C1 segment of cervical spinal cord (tissue), 14 donors: Measurements from ENCODE around the gene CFAP161.
"Not testable (repeated sequence)": the region's sequence is repeated elsewhere in the genome, so short reads cannot be mapped to it uniquely, and the experiment has no call there.

ENCODE experiments used
- DNase-seq, 14 donors: peaks; one replicate each; lab custom pipeline; 2025; lab: John Stamatoyannopoulos, UW

Gene CFAP161

DNA sequence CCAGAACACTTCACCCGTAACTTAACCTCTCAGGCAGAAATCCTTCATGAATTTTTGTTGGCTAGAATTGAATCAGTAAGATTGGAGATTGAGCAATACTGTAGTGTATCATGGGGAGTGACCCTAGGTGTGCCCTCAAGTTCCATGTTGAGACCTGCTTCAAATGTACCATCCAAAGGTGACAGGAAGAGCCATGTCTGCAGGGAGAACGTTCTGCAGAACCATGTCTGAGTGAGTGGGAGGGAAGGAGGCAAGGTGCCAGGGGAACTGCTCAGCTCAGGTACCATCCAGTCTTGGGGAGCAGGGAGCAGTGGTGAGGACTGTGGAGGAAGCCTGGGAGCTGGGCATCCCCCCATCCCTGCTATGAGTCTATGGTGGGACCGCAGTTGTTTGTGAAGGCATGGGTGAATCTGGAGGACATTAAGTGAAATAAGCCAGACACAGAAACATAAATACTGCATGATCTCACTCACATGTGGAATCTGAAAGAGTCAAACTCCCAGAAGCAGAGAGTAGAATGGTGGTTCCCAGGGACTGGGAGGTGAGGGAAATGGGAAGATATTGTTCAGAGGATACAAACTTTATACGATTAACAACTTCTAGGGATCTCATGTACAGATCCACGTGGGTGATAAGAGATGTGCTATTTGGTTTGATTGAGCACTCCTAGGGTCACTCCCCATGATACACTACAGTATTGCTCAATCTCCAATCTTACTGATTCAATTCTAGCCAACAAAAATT, 23.3 kb downstream of the CFAP161 start:
- no peak for DNase-seq

- DNase-seq, result no peak
These were observed 23.8 kb downstream of the CFAP161 start for GRCh38 chr15:81157939-81158223.

DNA sequence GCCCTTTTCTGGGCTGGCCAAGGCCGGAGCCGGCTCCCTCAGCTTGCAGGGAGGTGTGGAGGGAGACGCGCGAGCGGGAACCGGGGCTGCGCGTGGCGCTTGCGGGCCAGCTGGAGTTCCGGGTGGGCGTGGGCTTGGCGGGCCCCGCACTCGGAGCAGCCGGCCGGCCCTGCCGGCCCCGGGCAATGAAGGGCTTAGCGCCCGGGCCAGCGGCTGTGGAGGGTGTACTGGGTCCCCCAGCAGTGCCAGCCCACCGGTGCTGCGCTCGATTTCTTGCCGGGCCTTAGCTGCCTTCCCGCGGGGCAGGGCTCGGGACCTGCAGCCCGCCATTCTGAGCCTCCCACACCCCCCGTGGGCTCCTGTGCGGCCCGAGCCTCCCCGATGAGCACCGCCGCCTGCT, 24.5 kb downstream of the CFAP161 start:
- DNase-seq, result not testable (repeated sequence)

DNA sequence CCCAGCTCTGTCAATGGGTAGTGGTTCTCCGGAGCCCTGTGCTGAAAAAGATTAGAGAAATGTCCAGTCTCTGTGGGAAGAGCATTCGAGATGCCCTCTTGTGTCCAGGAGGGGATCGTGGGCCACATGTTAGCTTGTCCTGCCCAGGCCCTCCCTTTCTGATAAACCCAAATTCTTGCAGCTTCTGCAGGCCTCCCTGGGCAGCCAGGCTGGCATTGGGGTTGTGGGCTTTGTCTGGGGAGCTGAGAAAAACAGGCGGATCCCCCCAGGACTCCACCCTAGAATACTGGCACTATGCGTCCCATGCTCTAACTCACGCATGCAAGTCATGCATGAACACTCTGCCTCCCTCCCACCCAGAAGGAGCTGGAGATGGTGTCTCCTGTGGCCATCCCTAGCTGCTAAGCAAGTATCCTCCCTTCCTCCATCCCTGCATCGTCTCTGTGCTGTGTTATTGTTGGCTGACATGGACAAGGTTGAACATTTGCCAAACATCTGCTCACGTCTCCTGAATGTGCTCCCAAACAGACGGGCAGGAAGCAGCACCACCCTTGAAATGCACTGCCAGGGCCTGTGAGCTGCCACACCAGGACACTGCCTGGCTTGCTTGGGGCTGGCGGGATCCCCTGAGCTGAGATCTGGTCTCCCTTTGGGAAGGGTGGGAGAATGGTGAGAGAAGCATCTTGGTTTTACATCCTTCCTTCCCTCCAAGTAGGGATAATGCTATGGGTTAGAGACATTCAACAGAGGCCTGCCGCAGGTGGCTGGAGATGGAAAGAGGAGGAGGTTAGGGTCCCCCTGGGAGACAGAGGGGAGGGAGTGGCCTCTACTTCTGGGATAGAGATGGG, 26.5 kb downstream of the CFAP161 start:
- no peak for DNase-seq

- DNase-seq, result no peak
These were observed 27.1 kb downstream of the CFAP161 start for GRCh38 chr15:81161160-81161673.

DNA sequence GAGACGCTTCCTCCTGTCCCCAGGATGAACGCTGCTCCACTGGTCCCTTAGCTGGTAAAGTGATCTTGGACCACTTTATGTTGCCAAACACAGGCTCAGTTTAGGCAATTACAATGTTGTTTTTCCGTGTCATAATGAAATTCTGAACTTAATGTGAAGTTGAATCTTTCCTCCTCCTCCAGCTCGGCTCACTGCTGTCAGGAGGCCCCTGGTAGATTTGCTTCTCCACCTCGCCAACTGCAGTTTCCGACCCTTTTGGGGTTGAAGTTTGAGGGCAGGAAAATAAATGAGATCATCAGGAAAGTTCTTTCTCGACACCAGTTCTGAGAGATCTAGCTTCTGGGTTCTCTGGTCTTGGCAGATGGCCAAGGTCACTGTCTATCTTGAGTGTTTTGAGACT, 27.8 kb downstream of the CFAP161 start:
- DNase-seq, result no peak

- no peak for DNase-seq
These were observed 30.1 kb downstream of the CFAP161 start for GRCh38 chr15:81163961-81164800.

DNA sequence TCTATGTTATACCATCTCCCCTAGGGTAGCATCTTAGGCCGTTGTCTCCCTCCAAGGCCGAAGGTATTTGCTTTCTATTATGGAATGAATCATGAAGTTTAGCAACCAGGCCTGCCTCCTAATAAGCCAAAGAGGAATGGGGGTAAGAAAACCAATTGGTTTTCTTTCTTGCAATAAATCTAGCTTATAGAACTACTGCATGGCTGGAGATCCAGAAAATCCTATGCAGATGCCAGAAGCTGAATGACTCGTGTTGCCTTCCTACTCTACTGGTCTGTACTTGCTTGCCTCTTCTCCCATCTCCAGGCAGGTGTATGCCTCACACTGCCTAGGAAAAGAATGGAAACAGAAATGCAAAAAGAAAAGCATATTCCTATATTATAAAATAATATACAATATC, 31.5 kb downstream of the CFAP161 start:
- no peak for DNase-seq

- no peak for DNase-seq
These were observed 32.7 kb downstream of the CFAP161 start for GRCh38 chr15:81166636-81167305.

DNA sequence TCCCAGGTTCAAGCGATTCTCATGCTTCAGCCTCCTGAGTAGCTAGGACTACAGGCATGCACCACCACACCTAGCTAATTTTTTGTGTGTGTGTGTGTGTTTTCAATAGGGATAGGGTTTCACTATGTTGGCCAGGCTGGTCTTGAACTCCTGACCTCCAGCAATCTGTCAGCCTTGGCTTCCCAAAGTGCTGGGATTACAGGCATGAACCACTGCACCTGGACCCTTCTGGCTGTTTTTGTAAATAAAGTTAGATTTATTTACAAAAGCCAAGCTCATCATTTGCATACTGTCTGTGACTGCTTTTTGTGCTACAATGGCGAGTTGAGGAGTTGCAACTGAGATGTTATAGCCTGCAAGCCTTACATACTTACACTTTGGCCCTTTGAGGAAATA, 34.1 kb downstream of the CFAP161 start:
- no peak for DNase-seq

- no peak for DNase-seq
These were observed 34.6 kb downstream of the CFAP161 start for GRCh38 chr15:81168644-81169043.

GRCh38 chr15:81170511-81170910, 36.4 kb downstream of the CFAP161 start:
- no peak for DNase-seq

GRCh38 chr15:81171286-81171685, 37.2 kb downstream of the CFAP161 start:
- peak in 1 of 14 donors; percentile 56 for DNase-seq

GRCh38 chr15:81174125-81174791, 40.2 kb downstream of the CFAP161 start:
- no peak for DNase-seq

GRCh38 chr15:81174792-81175327, 40.8 kb downstream of the CFAP161 start:
- no peak for DNase-seq

GRCh38 chr15:81175496-81175895, 41.4 kb downstream of the CFAP161 start:
- no peak for DNase-seq

GRCh38 chr15:81176291-81176893, 42.3 kb downstream of the CFAP161 start:
- DNase-seq, result peak in 1 of 14 donors; percentile 72

GRCh38 chr15:81178365-81178764, 44.3 kb downstream of the CFAP161 start:
- no peak for DNase-seq

DNA sequence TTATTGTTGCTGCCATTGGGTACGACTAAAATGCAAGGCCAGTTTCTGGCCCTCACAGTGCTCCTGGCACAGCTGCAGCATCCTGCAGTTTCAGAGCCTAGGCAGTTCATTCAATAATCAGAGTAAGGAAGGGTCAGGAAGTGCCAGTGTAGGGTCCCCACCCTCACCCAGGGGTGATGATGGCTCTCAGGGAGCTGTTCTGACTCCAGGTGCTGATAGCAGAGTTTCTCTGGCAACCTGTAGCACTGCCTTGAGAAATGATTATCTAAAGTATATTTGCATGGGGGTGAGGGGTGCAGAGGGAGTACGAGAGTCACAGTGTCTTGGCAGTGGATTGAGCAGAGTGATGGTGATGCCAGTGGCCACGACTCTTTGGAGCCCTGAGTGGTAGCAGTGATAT, 47.1 kb downstream of the CFAP161 start:
- DNase-seq, result no peak
